Fibroblast of lung (primary cell): ENCODE measurements around the gene NOM1. TPM values are rescaled to one million over a fixed set of nuclear protein-coding genes. Genes with fewer than 3 reads are reported as not detected.
"Not testable (repeated sequence)": the region's sequence is repeated elsewhere in the genome, so short reads cannot be mapped to it uniquely, and the experiment has no call there.

ENCODE experiments used
- DNase-seq, 2 donors: peaks; one replicate each; pipeline versions ENCODE4 v3.0.0 to v3.0.0-alpha.2; 2010; ENCODE audit warnings: low read depth in 2 of 2
- H2AFZ ChIP-seq: 2 replicates; pipeline ENCODE4 v1.5.1; 2012; ENCODE audit warnings: low read length, control low read depth, inconsistent platforms
- H3K27ac ChIP-seq: 2 replicates; pipeline ENCODE4 v1.5.1; 2011; ENCODE audit warnings: low read length, control low read depth; ENCODE audit not compliant: insufficient read depth
- H3K27me3 ChIP-seq: 2 replicates; pipeline ENCODE4 v1.5.1; 2011; ENCODE audit warnings: mild to moderate bottlenecking, low read length; ENCODE audit not compliant: control insufficient read depth, insufficient read depth
- H3K36me3 ChIP-seq: 2 replicates; pipeline ENCODE4 v1.5.1; 2011; ENCODE audit warnings: low read length; ENCODE audit not compliant: control insufficient read depth, insufficient read depth
- H3K4me1 ChIP-seq: 2 replicates; pipeline ENCODE4 v1.5.1; 2011; ENCODE audit warnings: low read length; ENCODE audit not compliant: control insufficient read depth, insufficient read depth; ENCODE audit errors: extremely low read depth
- H3K4me2 ChIP-seq: 2 replicates; pipeline ENCODE4 v1.5.1; 2011; ENCODE audit warnings: low read length, control low read depth; ENCODE audit not compliant: insufficient read depth; ENCODE audit errors: extremely low read depth
- H3K4me3 ChIP-seq, 4 experiments: fragments of 200-600 bp in 1 of 4; sonication (generic) in 1 of 4; replicated peaks in 1 of 4; 2 replicates each; pipeline ENCODE4 v1.5.1; 2011 to 2016; ENCODE audit warnings: low read length in 4 of 4, low read depth in 3 of 4, mild to moderate bottlenecking in 3 of 4, control low read depth in 2 of 4, inconsistent platforms in 1 of 4, mixed read lengths in 1 of 4; ENCODE audit not compliant: insufficient read depth in 1 of 4; ENCODE audit errors: control extremely low read depth in 1 of 4
- H3K79me2 ChIP-seq: 2 replicates; pipeline ENCODE4 v1.5.1; 2012; ENCODE audit warnings: mild to moderate bottlenecking, low read length, inconsistent platforms; ENCODE audit not compliant: control insufficient read depth, insufficient read depth
- H3K9ac ChIP-seq: 2 replicates; pipeline ENCODE4 v1.5.1; 2011; ENCODE audit warnings: mild to moderate bottlenecking, low read length, control low read depth; ENCODE audit not compliant: insufficient read depth
- H3K9me3 ChIP-seq: 2 replicates; pipeline ENCODE4 v1.5.1; 2012; ENCODE audit warnings: low read depth, low read length; ENCODE audit not compliant: control insufficient read depth, insufficient read depth
- H4K20me1 ChIP-seq: 2 replicates; pipeline ENCODE4 v1.5.1; 2011; ENCODE audit warnings: low read length; ENCODE audit not compliant: control insufficient read depth, insufficient read depth; ENCODE audit errors: extremely low read depth
- EZH2 ChIP-seq: IDR thresholded peaks from 2 replicates; pipeline ENCODE4 v1.5.1; 2012; ENCODE audit warnings: low read length, control low read depth, mild to moderate bottlenecking; ENCODE audit errors: missing control alignments
- polyA plus RNA-seq, 2 donors: library from polyadenylated mRNA; depleted of rRNA in 1 of 2; stranded (reverse) in 1 of 2; unstranded in 1 of 2; fragments of >200 nt; gene quantifications; 2 replicates each; pipeline ENCODE4 v1.2.1, GENCODE V29; 2011 to 2012; ENCODE audit warnings: missing spikeins in 1 of 2
- total RNA-seq: library from RNA; depleted of rRNA; stranded (reverse); fragments of >200 nt; gene quantifications from 2 replicates; pipeline ENCODE4 v1.2.1, GENCODE V29; 2014
- TF ChIP-seq, protein P1 (sequence below), 2 donors: IDR thresholded peaks in 1 of 2; conservative IDR thresholded peaks in 1 of 2; 1 replicate in 1 of 2; 2 replicates in 1 of 2; pipeline ENCODE4 v1.5.1; 2011 to 2012; ENCODE audit warnings: low read length in 2 of 2, control low read depth in 1 of 2, inconsistent platforms in 1 of 2, low read depth in 1 of 2, mild to moderate bottlenecking in 1 of 2

The NOM1 gene
- total and polyA plus RNA-seq, 2 donors (not counting 1 experiment from before 2014, with no cell fraction given): 5.6 to 13.9 TPM

DNA sequence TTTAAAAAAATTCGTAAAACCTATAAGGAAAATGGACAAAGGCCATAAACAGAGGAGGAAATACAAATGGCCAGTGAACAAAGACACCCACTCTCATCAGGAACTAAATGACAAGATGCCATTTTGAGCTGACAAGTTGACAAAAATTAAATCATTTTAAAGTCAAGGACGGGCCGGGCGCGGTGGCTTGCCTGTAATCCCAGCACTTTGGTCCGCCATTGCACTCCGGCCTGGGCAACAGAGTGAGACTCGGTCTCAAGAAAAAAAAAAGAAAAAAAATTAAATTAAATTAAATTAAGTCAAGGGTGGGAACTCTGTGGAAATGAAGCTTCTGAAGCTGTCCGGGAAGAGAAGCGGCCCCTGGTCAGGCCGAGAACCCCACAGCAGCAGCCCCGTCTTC lies 1.2 kb upstream of the NOM1 start:
- no peak for DNase-seq
- Histone ChIP-seq H3K79me2 (peaks cover 35% of the 10 kb centered on the region), H2AFZ (peak overlapping the region; percentile 79), H3K4me2 (peak overlapping the region; percentile 52), H3K9me3 (no peaks in the 10 kb centered on the region), H3K27me3 (peaks cover 5% of the 10 kb centered on the region), H3K4me3 (peak overlapping the region in 1 of 4 experiments; percentile 88), H3K27ac (no peak overlapping the region), H3K9ac (no peak overlapping the region), H3K4me1 (peaks cover 2% of the 10 kb centered on the region), H3K36me3 (peaks cover 4% of the 10 kb centered on the region), H4K20me1 (no peaks in the 10 kb centered on the region)
- no peak for TF ChIP-seq EZH2
- TF ChIP-seq, protein P1, sequence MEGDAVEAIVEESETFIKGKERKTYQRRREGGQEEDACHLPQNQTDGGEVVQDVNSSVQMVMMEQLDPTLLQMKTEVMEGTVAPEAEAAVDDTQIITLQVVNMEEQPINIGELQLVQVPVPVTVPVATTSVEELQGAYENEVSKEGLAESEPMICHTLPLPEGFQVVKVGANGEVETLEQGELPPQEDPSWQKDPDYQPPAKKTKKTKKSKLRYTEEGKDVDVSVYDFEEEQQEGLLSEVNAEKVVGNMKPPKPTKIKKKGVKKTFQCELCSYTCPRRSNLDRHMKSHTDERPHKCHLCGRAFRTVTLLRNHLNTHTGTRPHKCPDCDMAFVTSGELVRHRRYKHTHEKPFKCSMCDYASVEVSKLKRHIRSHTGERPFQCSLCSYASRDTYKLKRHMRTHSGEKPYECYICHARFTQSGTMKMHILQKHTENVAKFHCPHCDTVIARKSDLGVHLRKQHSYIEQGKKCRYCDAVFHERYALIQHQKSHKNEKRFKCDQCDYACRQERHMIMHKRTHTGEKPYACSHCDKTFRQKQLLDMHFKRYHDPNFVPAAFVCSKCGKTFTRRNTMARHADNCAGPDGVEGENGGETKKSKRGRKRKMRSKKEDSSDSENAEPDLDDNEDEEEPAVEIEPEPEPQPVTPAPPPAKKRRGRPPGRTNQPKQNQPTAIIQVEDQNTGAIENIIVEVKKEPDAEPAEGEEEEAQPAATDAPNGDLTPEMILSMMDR (conservative IDR thresholded peaks at IDR 0.05 in 1 of 2, IDR thresholded peaks at IDR 0.05 in 1 of 2; ENCODE audit: low read depth in 1 of 2, low read length in 2 of 2): no peak

DNA sequence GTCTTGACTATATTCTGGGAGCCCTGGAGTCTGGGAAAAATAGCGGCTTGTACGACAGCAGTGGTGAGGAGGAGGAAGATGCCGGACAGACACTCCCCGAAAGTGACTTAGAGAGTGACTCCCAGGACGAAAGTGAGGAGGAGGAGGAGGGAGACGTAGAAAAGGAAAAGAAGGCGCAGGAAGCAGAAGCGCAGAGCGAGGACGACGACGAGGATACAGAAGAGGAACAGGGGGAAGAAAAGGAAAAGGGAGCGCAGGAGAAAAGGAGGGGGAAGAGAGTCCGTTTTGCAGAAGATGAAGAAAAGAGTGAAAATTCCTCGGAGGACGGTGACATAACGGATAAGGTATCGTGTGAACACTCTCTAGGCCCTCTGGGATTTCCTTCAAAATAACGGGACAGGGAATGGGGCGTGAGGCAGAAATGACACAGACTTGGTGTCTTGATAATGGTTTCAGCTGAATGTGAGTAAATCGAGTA lies 908 bp downstream of the NOM1 start:
- peaks cover 48% of the 10 kb centered on the region for H3K79me2 ChIP-seq

DNA sequence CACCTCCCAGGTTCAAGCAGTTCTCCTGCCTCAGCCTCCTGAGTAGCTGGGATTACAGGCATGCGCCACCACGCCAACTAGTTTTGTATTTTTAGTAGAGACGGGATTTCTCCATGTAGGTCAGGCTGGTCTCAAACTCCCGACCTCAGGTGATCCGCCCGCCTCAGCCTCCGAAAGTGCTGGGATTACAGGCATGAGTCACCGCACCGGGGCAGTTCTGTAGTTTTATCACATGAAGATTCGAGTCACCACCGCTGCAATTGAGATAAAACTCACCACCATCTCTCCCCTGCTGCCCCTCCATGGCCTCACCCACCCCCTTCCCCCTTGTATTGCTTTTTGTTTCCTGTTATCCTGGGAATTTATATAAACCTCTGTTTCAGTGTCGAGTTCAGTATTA lies 3.7 kb downstream of the NOM1 start:
- not testable (repeated sequence) for H3K27ac ChIP-seq, H3K4me2 ChIP-seq, DNase-seq, H3K9me3 ChIP-seq, H3K27me3 ChIP-seq, H3K4me3 ChIP-seq, H4K20me1 ChIP-seq, H3K4me1 ChIP-seq, H2AFZ ChIP-seq, H3K9ac ChIP-seq
- Histone ChIP-seq H3K79me2 (peaks cover 57% of the 10 kb centered on the region), H3K36me3 (peaks cover 20% of the 10 kb centered on the region)

More for the DNA sequence above, 908 bp downstream of the NOM1 start:
- H3K4me1 ChIP-seq: peaks cover 2% of the 10 kb centered on the region
- H3K4me2 ChIP-seq: peak overlapping the region; percentile 81
- no peak overlapping the region for H2AFZ ChIP-seq
- peak in 1 of 2 donors; percentile 27 for DNase-seq
- peak overlapping the region; percentile 79 for H3K9ac ChIP-seq
- TF ChIP-seq EZH2: no peak
- TF ChIP-seq, protein P1 (conservative IDR thresholded peaks at IDR 0.05 in 1 of 2, IDR thresholded peaks at IDR 0.05 in 1 of 2; ENCODE audit: low read depth in 1 of 2, low read length in 2 of 2): no peak
- no peaks in the 10 kb centered on the region for H4K20me1 ChIP-seq
- H3K27ac ChIP-seq: peak overlapping the region; percentile 76
- peak overlapping the region; percentile 68 to 88 (median 80) for H3K4me3 ChIP-seq
- H3K36me3 ChIP-seq: peaks cover 13% of the 10 kb centered on the region
- H3K9me3 ChIP-seq: no peaks in the 10 kb centered on the region
- H3K27me3 ChIP-seq: no peaks in the 10 kb centered on the region
